Activated CD4-positive, alpha-beta T cell treated with anti-CD3 and anti-CD28 coated beads, Interleukin-2, amount 50 U/mL, for 4 hours (primary cell): Measurements from ENCODE around the gene TXLNB.
A peak's percentile ranks its signal among the peaks of the same experiment; 100 is the strongest.
"Not testable (repeated sequence)": the region's sequence is repeated elsewhere in the genome, so short reads cannot be mapped to it uniquely, and the experiment has no call there.

Experiments
- DNase-seq, 2 experiments: peaks; one replicate each; pipeline ENCODE4 v3.0.0-alpha.2; 2020

TXLNB gene

GRCh38 chr6:139231206-139231605 lies 60.6 kb downstream of the TXLNB start:
- DNase-seq: no peak

GRCh38 chr6:139230391-139230840 lies 61.4 kb downstream of the TXLNB start:
- no peak for DNase-seq

GRCh38 chr6:139228387-139228786 lies 63.4 kb downstream of the TXLNB start:
- DNase-seq: not testable (repeated sequence)

GRCh38 chr6:139219746-139220145 lies 72.1 kb downstream of the TXLNB start:
- DNase-seq: no peak

- DNase-seq: peak; percentile 64 to 72
Observed at GRCh38 chr6:139219271-139219729, 72.5 kb downstream of the TXLNB start.

GRCh38 chr6:139212460-139212859 lies 79.3 kb downstream of the TXLNB start:
- DNase-seq: not testable (repeated sequence)

- DNase-seq: not testable (repeated sequence)
Observed at GRCh38 chr6:139210766-139211165, 81.0 kb downstream of the TXLNB start.

- no peak for DNase-seq
Observed at GRCh38 chr6:139205843-139206242, 86.0 kb downstream of the TXLNB start.

- DNase-seq: no peak
Observed at GRCh38 chr6:139204978-139205377, 86.8 kb downstream of the TXLNB start.

- no peak for DNase-seq
Observed at GRCh38 chr6:139201378-139201777, 90.4 kb downstream of the TXLNB start.

GRCh38 chr6:139198529-139199288 lies 93.1 kb downstream of the TXLNB start:
- no peak for DNase-seq

GRCh38 chr6:139194740-139195139 lies 97.1 kb downstream of the TXLNB start:
- DNase-seq: no peak
